Umbilical cord (tissue), 2 donors: ENCODE data around the gene MCM3. TPM values are rescaled to one million over a fixed set of nuclear protein-coding genes. Genes with fewer than 3 reads are reported as not detected.

Experiments
- DNase-seq: peaks from one replicate; pipeline ENCODE4 v3.0.0-alpha.2; 2015; ENCODE audit warnings: low spot score
- total RNA-seq: library from RNA; depleted of rRNA; stranded (reverse); fragments of >200 nt; gene quantifications from one replicate; pipeline ENCODE4 v1.2.3, GENCODE V29; 2014; ENCODE audit warnings: low replicate concordance; ENCODE audit not compliant: insufficient read depth

The MCM3 gene
- 24.8 TPM for total RNA-seq

DNA sequence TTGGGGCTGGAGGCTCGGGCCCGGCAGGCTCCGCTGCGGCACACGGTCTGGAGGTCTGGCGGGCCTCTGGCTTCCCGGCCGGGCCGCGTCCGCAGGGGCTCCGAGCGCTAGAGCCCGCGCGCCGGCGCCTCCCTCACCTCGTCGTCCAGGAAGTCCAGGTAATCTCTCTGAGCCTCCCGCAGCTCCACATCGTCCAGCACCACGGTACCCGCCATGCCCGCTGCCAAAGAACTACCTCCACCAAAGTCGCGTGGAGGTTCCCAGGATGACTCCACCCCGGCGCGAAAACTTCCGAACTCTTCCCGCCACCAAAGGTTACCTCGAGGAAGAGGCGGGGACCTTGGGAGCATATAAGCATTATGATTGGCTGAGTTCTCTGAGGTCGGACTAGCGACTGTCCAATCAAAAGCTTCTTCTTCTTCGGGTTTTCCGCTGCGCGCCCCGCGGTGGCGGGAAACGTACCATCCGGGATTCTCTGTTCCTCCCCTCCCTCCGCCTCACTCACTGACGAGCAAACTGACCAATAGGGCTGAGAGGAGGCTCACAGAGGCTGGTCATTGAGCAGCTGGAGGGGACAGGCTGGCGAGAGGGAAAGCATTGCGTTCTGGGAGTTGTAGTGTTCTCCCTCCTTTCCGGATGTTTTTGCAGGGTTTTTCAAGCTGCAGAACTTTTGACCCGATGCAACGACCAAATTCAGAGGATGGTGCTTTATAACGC is at the start of gene MCM3:
MCM3 (minus strand) TSS at position 283 of the 717 bp plus-strand sequence; CDS start at position 215, 68 bp downstream.
- DNase-seq, result peak; percentile 100

DNA sequence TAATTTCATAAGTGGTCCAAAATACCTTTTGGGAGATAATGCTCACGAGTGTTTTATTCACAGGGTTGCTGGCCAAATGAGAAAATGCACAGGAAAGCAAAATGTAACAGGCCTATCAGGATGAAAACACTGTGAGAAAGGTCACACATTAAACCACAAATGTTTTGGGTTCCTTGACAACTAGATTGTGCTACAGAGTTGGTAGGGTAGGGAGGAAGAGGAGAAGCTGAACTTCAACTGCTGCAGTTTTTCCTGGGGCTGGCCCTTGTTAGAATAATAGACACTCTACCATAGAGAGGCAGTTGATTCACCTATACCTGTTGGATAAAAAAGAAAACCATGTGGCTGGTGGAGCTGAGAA is 49.3 kb upstream of the MCM3 start:
- no peak for DNase-seq

DNA sequence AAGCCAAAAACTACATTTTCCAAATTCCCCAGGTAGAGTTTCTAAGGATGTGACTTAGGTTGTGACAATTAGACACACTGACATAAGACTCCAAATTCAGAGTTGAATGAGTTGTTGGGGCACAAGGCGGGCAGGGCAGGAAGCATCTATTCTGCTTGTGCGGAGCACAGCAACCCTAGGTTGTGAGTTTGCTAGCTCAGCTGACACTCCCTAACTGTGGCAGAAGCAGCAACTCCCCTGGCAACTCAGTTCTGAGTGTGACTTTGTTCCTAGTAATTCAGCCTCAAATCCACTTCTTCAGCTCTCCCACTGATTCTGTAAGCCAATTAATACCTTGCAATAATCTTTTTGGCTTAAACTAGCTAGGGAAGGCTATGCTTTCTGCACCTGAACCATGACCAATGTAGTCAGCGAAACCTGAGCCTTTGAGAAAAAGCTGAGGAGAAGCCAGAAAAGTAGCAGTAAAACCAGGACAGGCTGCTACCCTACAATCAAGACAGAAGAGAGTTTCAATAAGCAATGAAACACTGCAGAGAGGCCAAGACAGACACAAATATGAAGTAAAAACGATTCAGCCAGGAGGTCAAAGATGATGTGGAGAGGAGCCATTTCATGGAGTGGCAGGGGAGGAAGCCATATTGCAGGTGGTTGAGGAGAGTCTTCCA is 47.4 kb upstream of the MCM3 start:
- no peak for DNase-seq

DNA sequence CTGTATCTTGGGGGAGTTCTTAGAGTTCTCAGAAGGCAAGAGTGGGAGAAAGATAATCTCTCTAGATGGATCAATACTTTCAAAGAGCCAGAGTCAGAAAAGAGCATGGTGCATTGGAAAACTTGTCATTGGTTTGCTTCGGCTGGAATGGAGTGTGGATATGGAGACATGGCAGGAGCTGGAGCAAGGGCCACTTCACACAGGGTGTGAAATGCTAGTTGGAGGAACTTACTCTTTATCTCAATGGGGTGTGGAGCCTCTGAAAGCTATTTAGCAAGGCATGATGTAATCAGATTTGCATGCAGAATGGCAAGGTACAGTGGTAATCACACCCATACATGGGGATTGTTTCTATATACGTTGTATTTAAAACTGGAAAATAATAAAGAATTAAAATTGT is 45.9 kb upstream of the MCM3 start:
- DNase-seq, result no peak

GRCh38 chr6:52328729-52329128 is 44.2 kb upstream of the MCM3 start:
- peak; percentile 29 for DNase-seq

- no peak for DNase-seq
These were observed 43.7 kb upstream of the MCM3 start for GRCh38 chr6:52328303-52328662.

DNA sequence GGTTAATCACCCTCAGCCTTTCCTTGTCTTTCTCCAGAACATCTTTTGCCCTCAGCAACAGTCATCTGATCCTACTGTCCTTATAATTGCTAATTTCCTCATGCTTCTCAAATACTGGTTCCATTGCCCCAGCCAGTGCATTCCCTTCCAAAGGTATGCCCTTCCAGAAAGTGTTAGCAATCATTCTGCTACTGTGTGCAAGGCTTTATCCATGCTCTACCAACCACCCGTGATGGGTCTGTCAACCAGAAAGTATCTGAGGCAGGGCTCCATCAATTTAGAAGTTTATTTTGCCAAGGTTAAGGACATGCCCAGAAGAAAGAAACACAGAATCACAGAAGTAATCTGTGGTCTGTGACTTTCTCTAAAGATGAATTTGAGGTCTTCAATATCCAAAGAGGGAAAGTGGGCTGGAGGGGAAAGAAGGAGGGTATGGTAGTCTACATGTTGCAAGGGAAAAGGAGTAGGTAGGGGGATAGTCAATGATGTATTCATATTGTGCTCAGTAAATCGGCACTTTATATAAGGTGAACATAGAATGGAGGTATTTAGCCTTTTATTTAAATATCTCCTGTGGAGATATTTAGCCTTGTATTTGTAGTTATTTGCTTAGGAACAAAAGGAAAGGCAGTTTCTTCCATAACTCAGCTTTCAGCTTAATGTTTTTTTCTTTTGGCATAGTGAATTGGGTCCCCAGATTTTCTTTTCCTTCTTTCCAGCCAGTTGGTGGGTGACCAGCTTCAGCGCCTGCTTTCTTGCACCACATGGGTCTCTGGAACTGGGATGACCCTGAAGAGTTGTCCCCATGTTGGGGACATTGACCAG is 42.2 kb upstream of the MCM3 start:
- DNase-seq, result no peak

DNA sequence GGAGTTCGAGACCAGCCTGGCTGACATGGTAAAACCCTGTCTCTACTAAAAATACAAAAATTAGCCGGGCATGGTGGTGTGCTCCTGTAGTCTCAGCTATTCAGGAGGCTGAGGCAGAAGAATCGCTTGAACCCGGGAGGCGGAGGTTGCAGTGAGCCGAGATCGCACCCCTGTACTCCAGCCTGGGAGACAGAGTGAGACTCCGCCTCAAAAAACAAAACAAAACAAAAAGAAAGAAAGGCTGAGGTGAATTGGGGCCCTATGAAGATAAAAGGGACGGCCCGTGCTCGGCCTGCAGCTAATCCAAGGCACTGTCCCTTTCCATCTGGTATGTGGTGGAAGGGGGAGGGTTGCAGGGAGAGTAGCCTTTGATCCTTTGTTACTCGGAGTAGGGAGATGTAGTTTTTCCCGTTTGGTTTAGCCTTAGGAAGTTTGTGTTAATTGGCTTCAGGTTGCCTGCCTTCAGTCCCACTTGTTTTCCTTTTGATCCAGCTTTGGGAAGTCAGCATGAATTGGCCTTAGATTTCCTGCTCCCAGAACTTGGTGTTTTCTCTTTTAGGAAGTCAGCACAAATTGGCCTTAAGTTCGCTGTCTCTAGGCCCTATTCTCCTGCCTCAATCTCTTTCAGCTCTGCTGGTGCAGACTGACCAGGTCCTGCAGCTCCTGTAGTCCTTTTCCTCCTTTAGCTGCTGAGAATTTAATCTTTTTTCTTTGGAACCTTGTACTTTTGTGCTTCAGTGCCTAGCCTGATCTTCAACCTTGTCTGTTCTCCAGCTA is 41.3 kb upstream of the MCM3 start:
- no peak for DNase-seq

GRCh38 chr6:52324189-52324588 is 39.6 kb upstream of the MCM3 start:
- no peak for DNase-seq

DNA sequence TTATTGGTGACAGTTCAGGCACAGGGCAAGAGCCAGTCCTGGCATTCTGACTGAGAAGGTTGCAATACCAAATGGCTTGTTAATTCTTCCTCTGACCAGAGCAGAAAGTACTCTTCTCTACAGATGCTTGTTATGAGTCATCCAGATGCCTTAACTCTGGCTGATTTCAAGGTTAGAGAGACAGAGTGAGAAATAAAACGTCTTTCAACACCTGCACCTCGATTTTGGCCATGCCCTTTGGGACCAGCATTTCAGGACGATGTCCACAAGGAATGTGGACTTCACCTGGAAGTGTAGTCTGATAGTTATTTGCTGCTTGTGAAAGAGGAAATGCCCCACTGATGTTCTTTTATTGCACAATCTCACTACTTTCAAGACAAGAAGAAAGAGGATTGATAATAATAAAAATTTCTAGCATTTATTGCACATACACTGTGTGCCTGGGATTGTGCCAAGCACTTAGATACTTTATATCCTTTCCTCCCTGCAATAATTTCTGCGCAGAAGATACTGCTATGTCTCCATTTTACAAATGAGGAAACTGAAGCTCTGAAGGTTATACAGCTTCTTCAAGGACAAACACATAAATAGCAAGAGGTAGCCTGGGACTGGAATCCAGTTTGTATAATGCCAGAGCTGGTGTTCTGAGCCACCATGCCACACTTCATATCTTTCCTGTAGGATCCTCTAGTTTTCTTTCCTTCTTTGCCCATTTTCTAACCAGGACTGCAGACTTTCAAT is 33.5 kb upstream of the MCM3 start:
- DNase-seq, result peak; percentile 73

GRCh38 chr6:52317211-52317610 is 32.7 kb upstream of the MCM3 start:
- no peak for DNase-seq

- peak; percentile 62 for DNase-seq
These were observed 30.2 kb upstream of the MCM3 start for GRCh38 chr6:52314752-52315151.

GRCh38 chr6:52312461-52312860 is 27.9 kb upstream of the MCM3 start:
- no peak for DNase-seq

GRCh38 chr6:52310932-52311331 is 26.4 kb upstream of the MCM3 start:
- no peak for DNase-seq

DNA sequence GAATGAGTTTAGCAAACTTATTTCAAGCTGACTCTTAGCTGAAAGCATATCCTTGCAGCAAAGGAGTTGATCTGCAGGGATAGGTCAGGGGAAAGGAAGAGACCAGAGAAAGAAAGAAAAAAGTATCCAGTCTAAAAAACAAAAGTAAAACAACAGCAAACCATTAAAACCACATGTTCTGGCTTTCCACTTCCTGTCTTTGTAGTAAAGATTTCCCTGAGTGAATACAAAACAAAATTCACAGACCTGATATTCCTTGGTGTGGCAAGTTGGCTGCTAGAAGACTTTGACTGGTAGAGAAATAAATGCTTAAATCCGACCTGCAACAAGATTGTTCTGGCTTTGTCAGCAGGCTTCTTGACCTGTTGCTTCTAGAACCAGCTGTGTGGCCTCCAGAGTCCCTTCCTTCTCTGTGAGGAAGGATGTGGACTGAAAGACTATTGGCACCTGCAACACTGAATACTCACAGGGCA is 23.4 kb upstream of the MCM3 start:
- no peak for DNase-seq

DNA sequence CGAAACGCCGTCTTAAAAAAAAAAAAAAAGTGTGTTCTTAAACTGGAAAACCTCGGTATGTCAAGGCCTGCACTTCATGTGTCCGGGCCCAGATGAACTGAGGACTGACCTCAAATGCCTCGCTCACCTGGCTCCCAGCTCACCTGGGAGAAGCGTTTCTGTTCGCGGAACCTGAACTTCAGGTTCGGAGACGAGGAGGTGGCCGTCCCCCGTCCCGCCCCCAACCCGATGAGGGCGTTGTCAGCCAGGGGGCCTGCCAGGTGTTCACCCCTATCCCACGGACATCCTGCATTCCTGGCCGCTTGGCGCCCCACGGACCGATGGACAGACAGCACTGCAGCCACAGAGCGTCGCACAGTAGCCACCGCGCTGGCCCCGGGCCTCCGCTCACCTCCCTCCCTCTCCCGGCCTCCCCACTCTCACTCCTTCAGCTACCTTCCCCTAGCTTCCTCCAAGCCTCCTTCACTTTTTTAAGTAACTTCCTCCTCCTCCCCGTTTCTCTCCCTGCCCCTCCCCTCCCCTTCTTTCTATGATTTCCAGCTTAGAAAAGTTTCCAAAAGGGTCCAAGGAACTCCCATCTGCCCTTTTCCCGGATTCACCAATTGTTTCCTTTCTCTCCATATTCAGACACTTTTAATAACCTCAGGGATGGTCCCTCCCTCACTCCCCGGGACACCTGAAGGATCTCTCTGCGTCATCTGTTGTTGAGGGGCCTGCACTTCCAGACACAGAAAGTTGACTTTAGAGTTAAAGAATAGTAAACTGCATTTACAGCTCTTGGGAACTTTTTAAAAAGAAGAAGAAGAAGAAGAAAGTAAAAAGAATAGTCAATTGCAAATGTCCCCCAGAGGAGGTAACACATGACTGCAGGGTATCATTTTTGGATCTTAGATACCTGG is 22.7 kb upstream of the MCM3 start:
- no peak for DNase-seq

DNA sequence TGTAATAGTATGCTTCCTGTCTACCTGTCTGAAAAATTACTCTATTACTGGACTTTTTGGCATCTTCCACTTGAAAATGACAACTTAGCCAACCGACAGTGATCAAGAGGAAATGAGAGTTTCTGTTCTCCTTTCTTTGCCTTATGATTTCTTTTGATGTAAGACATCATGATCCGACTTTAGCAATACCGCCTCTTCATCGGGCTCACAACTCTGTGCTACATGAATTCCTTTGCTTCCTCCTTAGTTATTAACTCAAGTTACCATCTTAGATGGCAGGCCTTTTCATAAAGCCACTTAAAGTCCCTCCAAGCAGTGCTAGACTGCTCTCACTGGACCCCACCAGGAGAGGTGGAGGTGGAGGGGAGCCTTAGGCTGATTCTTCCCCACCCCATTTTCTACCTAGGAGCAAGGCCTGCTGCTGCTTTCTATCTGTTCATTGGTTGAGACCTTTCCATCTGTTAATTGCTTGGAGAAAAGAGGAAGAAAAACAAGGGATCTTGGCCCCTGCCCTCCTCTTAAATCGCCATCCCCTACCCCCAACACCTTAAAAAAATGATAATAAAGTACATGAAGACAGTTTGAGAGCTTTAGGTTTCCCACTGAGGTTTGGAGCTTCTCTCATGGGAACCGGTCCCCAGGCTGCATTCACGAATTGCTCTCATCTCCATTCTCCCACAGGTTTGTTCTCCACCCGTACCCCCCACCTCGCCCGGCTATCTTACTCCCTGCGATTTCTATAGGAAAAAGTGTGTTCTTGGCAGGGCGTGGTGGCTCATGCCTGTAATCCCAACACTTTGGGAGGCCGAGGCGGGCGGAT is 21.6 kb upstream of the MCM3 start:
- peak; percentile 50 for DNase-seq

GRCh38 chr6:52305411-52305810 is 20.9 kb upstream of the MCM3 start:
- peak; percentile 71 for DNase-seq

DNA sequence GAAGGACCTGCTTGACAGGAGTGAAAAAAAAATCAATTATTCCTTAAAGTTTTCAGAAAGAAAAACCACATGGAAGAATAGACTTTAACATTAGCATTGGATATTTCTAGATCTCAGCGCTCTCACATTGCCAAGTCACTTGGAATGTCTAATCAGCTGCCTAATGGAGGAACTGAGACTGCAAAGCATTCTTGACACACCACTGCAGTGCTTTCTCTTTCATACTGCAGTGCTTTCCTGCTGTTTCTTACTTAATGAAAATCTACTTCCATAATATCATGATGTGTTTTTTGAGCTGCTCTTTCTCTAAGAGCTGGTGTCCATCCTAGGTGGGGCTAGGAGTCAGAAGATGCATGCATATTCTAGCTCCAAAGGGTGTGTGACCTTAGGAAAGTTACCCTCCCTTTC is 20.4 kb upstream of the MCM3 start:
- DNase-seq, result no peak
